ENCODE measurements around the gene DAP. TPM values are rescaled to one million over a fixed set of nuclear protein-coding genes. Genes with fewer than 3 reads are reported as not detected.

The DAP gene
- total and polyA plus RNA-seq, 10 of the 15 experiments (the other 5 are each of a cell fraction or from before 2014, with no cell fraction given) = 12.9 to 130 (median 49.9) TPM

GRCh38 chr5:10632110-10632761 is 128.8 kb downstream of the DAP start (continued):
- TF ChIP-seq CUX1 (IDR thresholded peaks at IDR 0.05; ENCODE audit: insufficient replicate concordance, low read depth, low read length) (peak; percentile 46), BCL11A (IDR thresholded peaks at IDR 0.05; ENCODE audit: low read depth, low read length) (peak; percentile 98), WRNIP1 (IDR thresholded peaks at IDR 0.05; ENCODE audit: borderline replicate concordance, low read depth, low read length) (no peak; the same call in 1 of the 2 replicates), ESRRA (IDR thresholded peaks at IDR 0.05; ENCODE audit: low read length) (no peak), LARP7 (IDR thresholded peaks at IDR 0.05) (no peak), SUPT20H (IDR thresholded peaks at IDR 0.05; ENCODE audit: borderline replicate concordance, control insufficient read depth, low read depth, low read length) (no peak), TAF1 (IDR thresholded peaks at IDR 0.05; ENCODE audit: borderline replicate concordance, low read depth, low read length) (peak; percentile 36; the same call in 1 of the 2 replicates), ASH2L (IDR thresholded peaks at IDR 0.05; ENCODE audit: borderline replicate concordance, low read depth) (no peak), MAX (IDR thresholded peaks at IDR 0.05; ENCODE audit: low read depth, low read length) (0 out of 2 replicates have a peak, but pooled peaks have one; percentile 14), IKZF1 (conservative IDR thresholded peaks at IDR 0.05) (peak; percentile 100), ZBED1 (IDR thresholded peaks at IDR 0.05; ENCODE audit: borderline replicate concordance) (peak; percentile 98), ZBTB4 (CRISPR knock-in tag; IDR thresholded peaks at IDR 0.05) (no peak), E4F1 (IDR thresholded peaks at IDR 0.05; ENCODE audit: borderline replicate concordance, partially characterized antibody) (no peak), CBX5 (IDR thresholded peaks at IDR 0.05; ENCODE audit: low read depth) (no peak), MYC (IDR thresholded peaks at IDR 0.05; ENCODE audit: insufficient read depth, insufficient read length, insufficient replicate concordance, low read length, severe bottlenecking) (no peak), IRF5 (IDR thresholded peaks at IDR 0.05; ENCODE audit: borderline replicate concordance) (no peak), ZNF622 (IDR thresholded peaks at IDR 0.05) (no peak)

All from GM12878 (cell line).